HepG2 (cell line): ENCODE measurements around the gene MYO18B. TPM values are rescaled to one million over a fixed set of nuclear protein-coding genes. Genes with fewer than 3 reads are reported as not detected.
A peak's percentile ranks its signal among the peaks of the same experiment; 100 is the strongest.

ENCODE experiments used
- ATAC-seq: fragments of 200-7000 bp; cut with Tn5 transposase; 3 replicates; pipeline ENCODE4 v1.9.1; 2020; ENCODE audit warnings: mild to moderate bottlenecking, moderate library complexity
- BruUV-seq: library from RNA; stranded (reverse); fragments of 400-500 nt; replicated peaks from 2 replicates; lab custom pipeline; 2021; lab: Mats Ljungman, UMichigan
- CTCF ChIA-PET: fragments of 300-600 bp; formaldehyde crosslinking; extraction: SDS; loops from one replicate; lab custom pipeline; 2021; ENCODE audit warnings: low total read pairs, inconsistent platforms, low intra/inter-chr PET ratio; lab: Yijun Ruan, JAX
- POLR2A ChIA-PET: fragments of 350-600 bp; sonication (Branson Sonifier 250); formaldehyde crosslinking; loops from one replicate; lab custom pipeline; 2020; ENCODE audit warnings: antibody characterized with exemption, inconsistent platforms; lab: Yijun Ruan, JAX
- DNase-seq: peaks from one replicate; pipeline ENCODE4 v3.0.0-alpha.2; 2015; ENCODE audit warnings: low spot score
- FAIRE-seq: peaks from 3 replicates; lab custom pipeline; 2011; peaks lifted over from hg19 to GRCh38; lab: Jason Lieb, UNC
- H2AFZ ChIP-seq: one replicate; pipeline ENCODE4 v1.6.1; 2011; ENCODE audit warnings: low read length, inconsistent platforms
- H3K27ac ChIP-seq: fragments of 300-600 bp; 3 replicates; pipeline ENCODE4 v1.8.0; 2011; ENCODE audit warnings: mixed run types, mild to moderate bottlenecking, mixed read lengths, low read length, inconsistent platforms; ENCODE audit not compliant: insufficient read depth; ENCODE audit errors: extremely low read length
- H3K27me3 ChIP-seq, 2 experiments: fragments of 200-600 bp in 1 of 2; 2 replicates in 1 of 2; 3 replicates in 1 of 2; pipeline versions ENCODE4 v1.6.0 to v1.8.0; 2011; ENCODE audit warnings: low read length in 2 of 2, mild to moderate bottlenecking in 2 of 2, moderate library complexity in 2 of 2, inconsistent platforms in 1 of 2; ENCODE audit not compliant: insufficient read depth in 2 of 2, control insufficient read depth in 1 of 2
- H3K36me3 ChIP-seq, 2 experiments: fragments of 200-600 bp in 1 of 2; replicated peaks in 1 of 2; 2 replicates in 1 of 2; 3 replicates in 1 of 2; pipeline versions ENCODE4 v1.5.1 to v1.8.0; 2011; ENCODE audit warnings: low read length in 2 of 2, inconsistent platforms in 1 of 2; ENCODE audit not compliant: insufficient read depth in 2 of 2, control insufficient read depth in 1 of 2
- H3K4me1 ChIP-seq: 2 replicates; pipeline ENCODE4 v1.5.1; 2012; ENCODE audit warnings: low read length, inconsistent platforms; ENCODE audit not compliant: insufficient read depth
- H3K4me2 ChIP-seq: 2 replicates; pipeline ENCODE4 v1.6.0; 2011; ENCODE audit warnings: low read depth, low read length, inconsistent platforms
- H3K4me3 ChIP-seq, 3 experiments: fragments of 200-600 bp in 1 of 3; sonication (generic), shearing (Covaris generic) in 1 of 3; replicated peaks in 1 of 3; 2 replicates each; pipeline ENCODE4 v1.5.1; 2011 to 2016; ENCODE audit warnings: low read length in 3 of 3, inconsistent platforms in 2 of 3, low read depth in 2 of 3, mild to moderate bottlenecking in 2 of 3, control low read depth in 1 of 3, mixed read lengths in 1 of 3; ENCODE audit not compliant: insufficient read depth in 1 of 3
- H3K79me2 ChIP-seq: one replicate; pipeline ENCODE4 v1.6.1; 2011; ENCODE audit warnings: low read length, inconsistent platforms; ENCODE audit not compliant: insufficient read depth
- H3K9ac ChIP-seq: 2 replicates; pipeline ENCODE4 v1.6.0; 2011; ENCODE audit warnings: mild to moderate bottlenecking, low read depth, low read length, inconsistent platforms; ENCODE audit not compliant: insufficient read depth
- H3K9me3 ChIP-seq: 2 replicates; pipeline ENCODE4 v1.5.1; 2012; ENCODE audit warnings: mild to moderate bottlenecking, low read length
- H4K20me1 ChIP-seq: 2 replicates; pipeline ENCODE4 v1.6.0; 2011; ENCODE audit warnings: inconsistent platforms, mild to moderate bottlenecking, low read length, moderate library complexity; ENCODE audit not compliant: insufficient read depth
- ARHGAP35 ChIP-seq: sonication (generic); formaldehyde crosslinking; IDR thresholded peaks from 2 replicates; pipeline ENCODE4 v1.9.0; 2022; ENCODE audit warnings: mild to moderate bottlenecking, inconsistent platforms, moderate library complexity, missing genetic modification reagents, borderline replicate concordance
- DDIT3 ChIP-seq: sonication (generic); formaldehyde crosslinking; IDR thresholded peaks from 2 replicates; pipeline ENCODE4 v1.4.0; 2020; ENCODE audit warnings: mild to moderate bottlenecking, missing genetic modification reagents
- GATAD1 ChIP-seq: IDR thresholded peaks from 2 replicates; pipeline ENCODE4 v1.6.1; 2016; ENCODE audit warnings: missing genetic modification reagents, missing compliant biosample characterization
- MBNL3 ChIP-seq: fragments of 250-450 bp; sonication (Bioruptor Pico); conservative IDR thresholded peaks from 2 replicates; pipeline ENCODE4 v1.8.0; 2022; ENCODE audit warnings: mild to moderate bottlenecking, inconsistent platforms
- PITX1 ChIP-seq: sonication (generic); formaldehyde crosslinking; IDR thresholded peaks from 2 replicates; pipeline ENCODE4 v1.5.1; 2020; ENCODE audit warnings: mild to moderate bottlenecking, missing genetic modification reagents
- RAD21 ChIP-seq: fragments of 450-650 bp; formaldehyde crosslinking; IDR thresholded peaks from 2 replicates; pipeline ENCODE4 v1.5.0; 2020; ENCODE audit warnings: mild to moderate bottlenecking
- SMC3 ChIP-seq: IDR thresholded peaks from 2 replicates; pipeline ENCODE4 v1.6.1; 2011; ENCODE audit warnings: low read length, improper control_type of control experiment
- STAG1 ChIP-seq: sonication (generic); formaldehyde crosslinking; IDR thresholded peaks from 2 replicates; pipeline ENCODE4 v1.4.0; 2020; ENCODE audit warnings: missing genetic modification reagents
- ZFYVE20 ChIP-seq: sonication (generic); formaldehyde crosslinking; IDR thresholded peaks from 2 replicates; pipeline ENCODE4 v1.8.0; 2023; ENCODE audit warnings: low read depth, mild to moderate bottlenecking, moderate library complexity, missing genetic modification reagents, borderline replicate concordance
- ZNF253 ChIP-seq: sonication (generic); formaldehyde crosslinking; IDR thresholded peaks from 2 replicates; pipeline ENCODE4 v1.8.0; 2022; ENCODE audit warnings: mild to moderate bottlenecking, missing genetic modification reagents, borderline replicate concordance
- ZNF557 ChIP-seq: sonication (generic); formaldehyde crosslinking; IDR thresholded peaks from 2 replicates; pipeline ENCODE4 v1.4.0; 2020; ENCODE audit warnings: missing genetic modification reagents
- WGBS: methylation state at CpG from one replicate; pipeline ENCODE4 v1.1.6; 2017; ENCODE audit warnings: low lambda C conversion rate; 5-methylcytosine and 5-hydroxymethylcytosine counted together
- in situ Hi-C: cut with HindIII; loops from 2 replicates; pipeline ENCODE4 v1.10.0; 2017; ENCODE audit warnings: low pct_unique_long_range_greater_than_20kb; ENCODE audit not compliant: extremely low pct_ligation_motif_present
- intact Hi-C: fragments of 100-400 bp; cut with micrococcal nuclease; formaldehyde crosslinking; loops from one replicate; pipeline ENCODE4 v1.10.0; 2022; ENCODE audit not compliant: unreplicated experiment
- polyA plus RNA-seq, 8 experiments: library from polyadenylated mRNA; depleted of rRNA in 3 of 8; stranded (reverse) in 7 of 8; unstranded in 1 of 8; fragments of >200 nt; fragmentation: Illumina TruSeq in 4 of 8; extraction: Trizol in 4 of 8; gene quantifications; 2 replicates each; pipeline versions ENCODE4 v1.2.1 to v1.2.3, GENCODE V29; 2011 to 2016; ENCODE audit warnings: low read depth in 4 of 8, missing spikeins in 1 of 8, mixed read lengths in 1 of 8; ENCODE audit not compliant: insufficient read depth in 1 of 8
- total RNA-seq, 5 experiments: library from RNA; depleted of rRNA; stranded (reverse); fragments of >200 nt; fragmentation: Illumina TruSeq; extraction: Trizol; gene quantifications; 2 replicates each; pipeline ENCODE4 v1.2.3, GENCODE V29; 2016; ENCODE audit warnings: low read depth in 1 of 5
- TF ChIP-seq, protein P1 (sequence below): sonication (generic); formaldehyde crosslinking; IDR thresholded peaks from 2 replicates; pipeline ENCODE4 v1.5.0; 2020; ENCODE audit warnings: mild to moderate bottlenecking, missing genetic modification reagents, moderate library complexity
- TF ChIP-seq, protein P2 (sequence below): sonication (generic); formaldehyde crosslinking; IDR thresholded peaks from 2 replicates; pipeline ENCODE4 v1.4.0; 2020; ENCODE audit warnings: missing genetic modification reagents

MYO18B gene
- total and polyA plus RNA-seq, 2 of the 13 experiments (the other 11 are each of a cell fraction or from before 2014, with no cell fraction given): 0.01 TPM; not detected in 1

DNA sequence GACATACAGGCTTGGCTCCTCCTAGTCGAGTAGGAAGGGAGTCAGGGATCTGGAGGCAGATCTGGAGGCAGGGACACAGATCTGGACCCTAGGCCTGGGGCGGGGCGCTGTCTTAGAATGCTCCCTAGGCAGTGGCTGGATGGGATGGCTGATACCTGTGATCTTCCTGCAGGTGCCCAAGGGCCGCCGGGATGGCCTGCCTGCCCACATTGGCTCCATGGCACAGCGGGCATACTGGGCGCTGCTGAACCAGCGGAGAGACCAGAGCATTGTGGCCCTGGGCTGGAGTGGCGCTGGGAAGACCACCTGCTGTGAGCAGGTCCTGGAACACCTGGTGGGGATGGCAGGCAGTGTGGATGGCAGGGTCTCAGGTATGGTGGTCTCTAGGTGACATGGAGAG is 35.4 kb downstream of the MYO18B start:
- no peak overlapping the region for H2AFZ ChIP-seq
- no peaks in the 10 kb centered on the region for H3K9me3 ChIP-seq
- ATAC-seq (no peak), FAIRE-seq (no peak), DNase-seq (no peak)
- ChIA-PET POLR2A (no interaction called here), CTCF (no interaction called here)
- in situ Hi-C loops (no loop called here), intact Hi-C loops (no loop called here)
- H3K36me3 ChIP-seq: no peaks in the 10 kb centered on the region
- H4K20me1 ChIP-seq: no peaks in the 10 kb centered on the region
- no peak overlapping the region for H3K4me2 ChIP-seq
- H3K9ac ChIP-seq: no peak overlapping the region
- no peak for TF ChIP-seq MBNL3 (CRISPR knock-in tag)
- peaks cover 2 to 6% of the 10 kb centered on the region in 2 experiments; a peak in 3 of 5 replicates for H3K27me3 ChIP-seq
- H3K27ac ChIP-seq: no peak overlapping the region
- WGBS: 54% methylated on average over 7 of the region's 9 CpGs
- no TSS peak for BruUV-seq
- 0 out of 2 replicates have a peak, but pooled peaks cover 6% of the 10 kb centered on the region for H3K4me1 ChIP-seq
- no peaks in the 10 kb centered on the region for H3K79me2 ChIP-seq
- H3K4me3 ChIP-seq: no peak overlapping the region

DNA sequence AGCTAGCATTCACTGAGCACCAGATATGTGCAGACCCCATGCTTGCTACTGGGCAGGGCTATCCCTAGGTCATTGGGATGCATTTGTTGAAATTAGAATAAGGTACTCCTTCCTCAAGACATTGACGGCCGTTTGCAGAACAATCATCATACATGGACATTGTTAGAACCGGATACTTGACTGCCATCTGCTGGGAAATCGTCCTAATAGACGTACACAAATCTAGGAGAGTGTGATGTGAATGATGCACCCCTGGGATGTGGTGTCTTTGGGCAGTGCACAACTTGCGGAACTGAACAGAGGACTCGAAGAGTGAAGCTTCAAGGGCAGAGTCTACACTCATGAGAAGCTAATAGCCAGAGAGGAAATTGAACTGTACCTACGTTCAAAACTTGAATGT is 35.9 kb downstream of the MYO18B start:
- no peak overlapping the region for H3K4me2 ChIP-seq
- FAIRE-seq: peak; percentile 81
- 0 out of 2 replicates have a peak, but pooled peaks cover under 1% of the 10 kb centered on the region for H3K4me1 ChIP-seq
- DNase-seq: peak; percentile 41
- no peak overlapping the region for H3K27ac ChIP-seq
- 4% methylated on average over 8 of the region's 8 CpGs for WGBS
- POLR2A ChIA-PET: no interaction called here
- H3K4me3 ChIP-seq: no peak overlapping the region
- no peak overlapping the region for H2AFZ ChIP-seq
- TF ChIP-seq PITX1 (CRISPR knock-in tag) (no peak), STAG1 (CRISPR knock-in tag) (peak; percentile 62), ARHGAP35 (CRISPR knock-in tag) (no peak), ZNF557 (CRISPR knock-in tag) (no peak), DDIT3 (CRISPR knock-in tag) (no peak), RAD21 (CRISPR knock-in tag) (0 out of 2 replicates have a peak, but pooled peaks have one; percentile 22), GATAD1 (no peak), SMC3 (peak; percentile 39; the same call in 1 of the 2 replicates), ZFYVE20 (CRISPR knock-in tag) (no peak), ZNF253 (CRISPR knock-in tag) (no peak)
- TF ChIP-seq, protein P1, sequence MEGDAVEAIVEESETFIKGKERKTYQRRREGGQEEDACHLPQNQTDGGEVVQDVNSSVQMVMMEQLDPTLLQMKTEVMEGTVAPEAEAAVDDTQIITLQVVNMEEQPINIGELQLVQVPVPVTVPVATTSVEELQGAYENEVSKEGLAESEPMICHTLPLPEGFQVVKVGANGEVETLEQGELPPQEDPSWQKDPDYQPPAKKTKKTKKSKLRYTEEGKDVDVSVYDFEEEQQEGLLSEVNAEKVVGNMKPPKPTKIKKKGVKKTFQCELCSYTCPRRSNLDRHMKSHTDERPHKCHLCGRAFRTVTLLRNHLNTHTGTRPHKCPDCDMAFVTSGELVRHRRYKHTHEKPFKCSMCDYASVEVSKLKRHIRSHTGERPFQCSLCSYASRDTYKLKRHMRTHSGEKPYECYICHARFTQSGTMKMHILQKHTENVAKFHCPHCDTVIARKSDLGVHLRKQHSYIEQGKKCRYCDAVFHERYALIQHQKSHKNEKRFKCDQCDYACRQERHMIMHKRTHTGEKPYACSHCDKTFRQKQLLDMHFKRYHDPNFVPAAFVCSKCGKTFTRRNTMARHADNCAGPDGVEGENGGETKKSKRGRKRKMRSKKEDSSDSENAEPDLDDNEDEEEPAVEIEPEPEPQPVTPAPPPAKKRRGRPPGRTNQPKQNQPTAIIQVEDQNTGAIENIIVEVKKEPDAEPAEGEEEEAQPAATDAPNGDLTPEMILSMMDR (CRISPR knock-in tag): peak; percentile 64
- TF ChIP-seq, protein P2, sequence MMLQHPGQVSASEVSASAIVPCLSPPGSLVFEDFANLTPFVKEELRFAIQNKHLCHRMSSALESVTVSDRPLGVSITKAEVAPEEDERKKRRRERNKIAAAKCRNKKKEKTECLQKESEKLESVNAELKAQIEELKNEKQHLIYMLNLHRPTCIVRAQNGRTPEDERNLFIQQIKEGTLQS (CRISPR knock-in tag): no peak
- ATAC-seq: peak; percentile 64
- no peak overlapping the region for H3K9ac ChIP-seq
- H3K79me2 ChIP-seq: no peaks in the 10 kb centered on the region
- no peaks in the 10 kb centered on the region for H4K20me1 ChIP-seq
- CTCF ChIA-PET: no interaction called here
- no peaks in the 10 kb centered on the region for H3K9me3 ChIP-seq
- no TSS peak for BruUV-seq
- in situ Hi-C loops: no loop called here
- H3K27me3 ChIP-seq: peaks cover 2 to 6% of the 10 kb centered on the region in 2 experiments; a peak in 3 of 5 replicates
- H3K36me3 ChIP-seq: no peaks in the 10 kb centered on the region
- intact Hi-C loops: no loop called here
